Stimulated activated naive CD8-positive, alpha-beta T cell treated with anti-CD3 and anti-CD28 coated beads, Interleukin-15, Interleukin-2, amounts not matched to agents 100 ng/mL and 50 ng/mL, for 24 hours (primary cell): ENCODE results near the gene SPTSSA.
"Not testable (repeated sequence)": the region's sequence is repeated elsewhere in the genome, so short reads cannot be mapped to it uniquely, and the experiment has no call there.

Experiments used
- H3K27ac Mint-ChIP-seq: one replicate; pipeline ENCODE4 v1.8.0; 2021; ENCODE audit warnings: mild to moderate bottlenecking, mixed read lengths
- H3K27me3 Mint-ChIP-seq: one replicate; pipeline ENCODE4 v1.8.0; 2021; ENCODE audit warnings: mixed read lengths
- H3K36me3 Mint-ChIP-seq: one replicate; pipeline ENCODE4 v1.8.0; 2021; ENCODE audit warnings: low read depth, mixed read lengths
- H3K4me1 Mint-ChIP-seq: one replicate; pipeline ENCODE4 v1.8.0; 2021; ENCODE audit warnings: low read depth, mixed read lengths
- H3K4me3 Mint-ChIP-seq: one replicate; pipeline ENCODE4 v1.8.0; 2021; ENCODE audit warnings: mild to moderate bottlenecking, mixed read lengths
- H3K9me3 Mint-ChIP-seq: one replicate; pipeline ENCODE4 v1.8.0; 2021; ENCODE audit warnings: mixed read lengths

SPTSSA gene

GRCh38 chr14:34453226-34453625 lies 8.8 kb downstream of the SPTSSA start:
- H3K27ac Mint-ChIP-seq: no peak overlapping the region
- H3K36me3 Mint-ChIP-seq: peaks cover 26% of the 10 kb centered on the region
- no peaks in the 10 kb centered on the region for H3K9me3 Mint-ChIP-seq
- H3K27me3 Mint-ChIP-seq: no peaks in the 10 kb centered on the region
- no peak overlapping the region for H3K4me3 Mint-ChIP-seq
- no peaks in the 10 kb centered on the region for H3K4me1 Mint-ChIP-seq

- no peaks in the 10 kb centered on the region for H3K27me3 Mint-ChIP-seq
- H3K4me3 Mint-ChIP-seq: no peak overlapping the region
- no peaks in the 10 kb centered on the region for H3K4me1 Mint-ChIP-seq
- no peak overlapping the region for H3K27ac Mint-ChIP-seq
- no peaks in the 10 kb centered on the region for H3K9me3 Mint-ChIP-seq
- H3K36me3 Mint-ChIP-seq: peaks cover 34% of the 10 kb centered on the region
Observed at GRCh38 chr14:34452258-34452822, 9.7 kb downstream of the SPTSSA start.

- Mint-ChIP-seq H3K27ac (no peak overlapping the region), H3K4me1 (no peaks in the 10 kb centered on the region), H3K4me3 (no peak overlapping the region), H3K36me3 (peaks cover 34% of the 10 kb centered on the region), H3K27me3 (no peaks in the 10 kb centered on the region), H3K9me3 (no peaks in the 10 kb centered on the region)
Observed at GRCh38 chr14:34450958-34451357, 11.1 kb downstream of the SPTSSA start.

GRCh38 chr14:34450542-34450915 lies 11.5 kb downstream of the SPTSSA start:
- Mint-ChIP-seq H3K36me3 (peaks cover 34% of the 10 kb centered on the region), H3K4me3 (no peak overlapping the region), H3K4me1 (no peaks in the 10 kb centered on the region), H3K27ac (no peak overlapping the region), H3K9me3 (no peaks in the 10 kb centered on the region), H3K27me3 (no peaks in the 10 kb centered on the region)

- Mint-ChIP-seq H3K4me3 (no peak overlapping the region), H3K9me3 (no peaks in the 10 kb centered on the region), H3K36me3 (peaks cover 34% of the 10 kb centered on the region), H3K27ac (no peak overlapping the region), H3K4me1 (no peaks in the 10 kb centered on the region), H3K27me3 (no peaks in the 10 kb centered on the region)
Observed at GRCh38 chr14:34449819-34450541, 12.1 kb downstream of the SPTSSA start.

- Mint-ChIP-seq H3K27me3 (no peaks in the 10 kb centered on the region), H3K9me3 (no peaks in the 10 kb centered on the region), H3K4me3 (no peak overlapping the region), H3K4me1 (peaks cover 3% of the 10 kb centered on the region), H3K27ac (no peak overlapping the region), H3K36me3 (peaks cover 16% of the 10 kb centered on the region)
Observed at GRCh38 chr14:34439090-34439489, 22.9 kb downstream of the SPTSSA start.

GRCh38 chr14:34438438-34438837 lies 23.6 kb downstream of the SPTSSA start:
- Mint-ChIP-seq H3K4me1 (peaks cover 3% of the 10 kb centered on the region), H3K9me3 (no peaks in the 10 kb centered on the region), H3K4me3 (no peak overlapping the region), H3K27ac (no peak overlapping the region), H3K36me3 (peaks cover 13% of the 10 kb centered on the region), H3K27me3 (no peaks in the 10 kb centered on the region)

GRCh38 chr14:34437729-34438080 lies 24.3 kb downstream of the SPTSSA start:
- Mint-ChIP-seq H3K9me3 (no peaks in the 10 kb centered on the region), H3K4me3 (no peak overlapping the region), H3K4me1 (peaks cover 3% of the 10 kb centered on the region), H3K27ac (no peak overlapping the region), H3K27me3 (no peaks in the 10 kb centered on the region), H3K36me3 (peaks cover 16% of the 10 kb centered on the region)

- no peaks in the 10 kb centered on the region for H3K9me3 Mint-ChIP-seq
Observed at GRCh38 chr14:34436960-34437728, 24.9 kb downstream of the SPTSSA start.

GRCh38 chr14:34436118-34436905 lies 25.7 kb downstream of the SPTSSA start:
- peaks cover 19% of the 10 kb centered on the region for H3K36me3 Mint-ChIP-seq
- no peaks in the 10 kb centered on the region for H3K27me3 Mint-ChIP-seq
- no peak overlapping the region for H3K27ac Mint-ChIP-seq

More at GRCh38 chr14:34436960-34437728, 24.9 kb downstream of the SPTSSA start:
- H3K4me1 Mint-ChIP-seq: peaks cover 3% of the 10 kb centered on the region
- H3K27me3 Mint-ChIP-seq: no peaks in the 10 kb centered on the region
- peaks cover 18% of the 10 kb centered on the region for H3K36me3 Mint-ChIP-seq
- H3K27ac Mint-ChIP-seq: no peak overlapping the region
- no peak overlapping the region for H3K4me3 Mint-ChIP-seq

GRCh38 chr14:34433957-34434356 lies 28.1 kb downstream of the SPTSSA start:
- H3K4me1 Mint-ChIP-seq: peaks cover 3% of the 10 kb centered on the region
- H3K36me3 Mint-ChIP-seq: peaks cover 19% of the 10 kb centered on the region
- no peak overlapping the region for H3K4me3 Mint-ChIP-seq
- no peaks in the 10 kb centered on the region for H3K9me3 Mint-ChIP-seq
- H3K27ac Mint-ChIP-seq: no peak overlapping the region
- H3K27me3 Mint-ChIP-seq: no peaks in the 10 kb centered on the region

More at GRCh38 chr14:34436118-34436905, 25.7 kb downstream of the SPTSSA start:
- peaks cover 3% of the 10 kb centered on the region for H3K4me1 Mint-ChIP-seq
- no peak overlapping the region for H3K4me3 Mint-ChIP-seq
- no peaks in the 10 kb centered on the region for H3K9me3 Mint-ChIP-seq

- H3K9me3 Mint-ChIP-seq, H3K27ac Mint-ChIP-seq, H3K4me3 Mint-ChIP-seq: not testable (repeated sequence)
Observed at GRCh38 chr14:34428102-34428466, 34.0 kb downstream of the SPTSSA start.

GRCh38 chr14:34426313-34427295 lies 35.4 kb downstream of the SPTSSA start:
- Mint-ChIP-seq H3K4me1 (no peaks in the 10 kb centered on the region), H3K27ac (no peak overlapping the region), H3K9me3 (peaks cover 1% of the 10 kb centered on the region), H3K4me3 (no peak overlapping the region), H3K36me3 (no peaks in the 10 kb centered on the region), H3K27me3 (no peaks in the 10 kb centered on the region)

More at GRCh38 chr14:34428102-34428466, 34.0 kb downstream of the SPTSSA start:
- not testable (repeated sequence) for H3K27me3 Mint-ChIP-seq, H3K4me1 Mint-ChIP-seq, H3K36me3 Mint-ChIP-seq
